Smooth muscle cell (in vitro differentiated cells): Measurements from ENCODE around the gene TRMT44. TPM values are rescaled to one million over a fixed set of nuclear protein-coding genes. Genes with fewer than 3 reads are reported as not detected.

Source experiments
- DNase-seq: peaks from one replicate; lab custom pipeline; 2025; ENCODE audit not compliant: unreplicated experiment; lab: John Stamatoyannopoulos, UW
- H2AFZ ChIP-seq: fragments of 200-600 bp; sonication (generic); 2 replicates; pipeline ENCODE4 v1.6.0; 2016; ENCODE audit warnings: antibody characterized with exemption, low read depth, mild to moderate bottlenecking
- H3F3A ChIP-seq: fragments of 200-600 bp; sonication (generic); 2 replicates; pipeline ENCODE4 v1.6.0; 2017; ENCODE audit warnings: antibody characterized with exemption, low read depth
- H3K27ac ChIP-seq: fragments of 200-600 bp; sonication (generic); 2 replicates; pipeline ENCODE4 v1.5.1; 2016; ENCODE audit warnings: low read depth, mild to moderate bottlenecking
- H3K27me3 ChIP-seq: fragments of 200-600 bp; sonication (generic); 2 replicates; pipeline ENCODE4 v1.6.1; 2016; ENCODE audit warnings: low read depth, mild to moderate bottlenecking
- H3K36me3 ChIP-seq: fragments of 200-600 bp; sonication (generic); 2 replicates; pipeline ENCODE4 v1.5.1; 2016; ENCODE audit warnings: low read depth
- H3K4me1 ChIP-seq: fragments of 200-600 bp; sonication (generic); 2 replicates; pipeline ENCODE4 v1.5.1; 2016; ENCODE audit warnings: low read depth
- H3K4me2 ChIP-seq: fragments of 200-600 bp; sonication (generic); 2 replicates; pipeline ENCODE4 v1.6.0; 2016; ENCODE audit warnings: mild to moderate bottlenecking
- H3K4me3 ChIP-seq: fragments of 200-600 bp; sonication (generic); 2 replicates; pipeline ENCODE4 v1.5.1; 2016; ENCODE audit warnings: mild to moderate bottlenecking
- H3K79me2 ChIP-seq: fragments of 200-600 bp; sonication (generic); 2 replicates; pipeline ENCODE4 v1.6.0; 2016; ENCODE audit warnings: low read depth, mild to moderate bottlenecking
- H3K9ac ChIP-seq: fragments of 200-600 bp; sonication (generic); 2 replicates; pipeline ENCODE4 v1.6.0; 2016; ENCODE audit warnings: low read depth
- H3K9me3 ChIP-seq: fragments of 200-600 bp; sonication (generic); replicated peaks from 2 replicates; pipeline ENCODE4 v1.5.1; 2016; ENCODE audit warnings: low read depth
- H4K20me1 ChIP-seq: fragments of 200-600 bp; sonication (generic); 2 replicates; pipeline ENCODE4 v1.6.0; 2016; ENCODE audit warnings: low read depth
- WGBS: methylation state at CpG from one replicate; pipeline ENCODE4 v1.1.7; 2016; ENCODE audit warnings: low lambda C conversion rate; 5-methylcytosine and 5-hydroxymethylcytosine counted together
- polyA plus RNA-seq: library from polyadenylated mRNA; unstranded; fragments of >200 nt; fragmentation: Nextera tagmentation; extraction: Ambion mirVana; gene quantifications from 2 replicates; pipeline ENCODE4 v1.2.1, GENCODE V29; 2016
- total RNA-seq: library from RNA; depleted of rRNA; stranded (reverse); fragments of >200 nt; gene quantifications from 2 replicates; pipeline ENCODE4 v1.2.3, GENCODE V29; 2014
- TF ChIP-seq, protein P1 (sequence below): fragments of 200-600 bp; sonication (generic); IDR thresholded peaks from 2 replicates; pipeline ENCODE4 v1.5.1; 2017; ENCODE audit warnings: borderline replicate concordance, mild to moderate bottlenecking, antibody characterized with exemption; ENCODE audit not compliant: insufficient read depth, poor library complexity, severe bottlenecking

TRMT44 gene
- total and polyA plus RNA-seq, 2 experiments from 2014 or later: 5.0 to 18.7 TPM

DNA sequence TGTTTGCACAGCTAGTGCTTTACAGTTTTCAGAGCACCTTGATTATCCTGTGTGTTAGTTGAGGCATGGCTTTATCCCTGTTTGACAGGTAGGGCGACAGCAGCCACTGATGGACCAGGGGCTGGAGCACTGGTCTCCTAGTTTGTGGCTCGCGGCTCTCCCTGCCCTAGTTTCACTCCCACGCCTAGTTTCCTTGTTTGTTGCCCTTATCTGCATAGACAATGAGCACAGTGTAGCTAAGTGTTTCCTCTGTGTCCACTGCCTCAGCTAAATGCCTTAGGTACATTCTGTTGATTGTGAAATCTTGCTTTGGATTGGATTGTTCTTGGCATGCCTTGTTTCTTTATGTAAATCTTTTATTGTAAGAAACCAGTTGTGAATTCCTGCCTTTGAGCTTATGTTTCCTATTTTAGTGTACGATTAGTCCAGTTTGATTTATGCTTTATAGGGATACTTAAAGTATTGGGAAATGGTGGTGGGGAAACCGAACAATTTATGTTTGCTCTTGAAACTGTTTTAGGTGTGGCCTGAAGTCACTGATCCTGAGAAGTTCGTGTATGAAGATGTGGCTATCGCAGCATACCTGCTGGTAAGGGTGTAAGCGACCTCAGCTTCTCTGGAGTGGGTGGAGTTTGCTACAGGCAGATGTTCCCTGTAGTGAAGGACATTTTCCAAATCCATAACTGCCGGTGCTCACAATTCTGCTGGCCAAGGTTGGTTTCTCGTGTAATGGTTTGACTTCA lies 11.0 kb downstream of the TRMT44 start:
- H3K4me2 ChIP-seq: no peak overlapping the region
- TF ChIP-seq, protein P1, sequence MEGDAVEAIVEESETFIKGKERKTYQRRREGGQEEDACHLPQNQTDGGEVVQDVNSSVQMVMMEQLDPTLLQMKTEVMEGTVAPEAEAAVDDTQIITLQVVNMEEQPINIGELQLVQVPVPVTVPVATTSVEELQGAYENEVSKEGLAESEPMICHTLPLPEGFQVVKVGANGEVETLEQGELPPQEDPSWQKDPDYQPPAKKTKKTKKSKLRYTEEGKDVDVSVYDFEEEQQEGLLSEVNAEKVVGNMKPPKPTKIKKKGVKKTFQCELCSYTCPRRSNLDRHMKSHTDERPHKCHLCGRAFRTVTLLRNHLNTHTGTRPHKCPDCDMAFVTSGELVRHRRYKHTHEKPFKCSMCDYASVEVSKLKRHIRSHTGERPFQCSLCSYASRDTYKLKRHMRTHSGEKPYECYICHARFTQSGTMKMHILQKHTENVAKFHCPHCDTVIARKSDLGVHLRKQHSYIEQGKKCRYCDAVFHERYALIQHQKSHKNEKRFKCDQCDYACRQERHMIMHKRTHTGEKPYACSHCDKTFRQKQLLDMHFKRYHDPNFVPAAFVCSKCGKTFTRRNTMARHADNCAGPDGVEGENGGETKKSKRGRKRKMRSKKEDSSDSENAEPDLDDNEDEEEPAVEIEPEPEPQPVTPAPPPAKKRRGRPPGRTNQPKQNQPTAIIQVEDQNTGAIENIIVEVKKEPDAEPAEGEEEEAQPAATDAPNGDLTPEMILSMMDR: no peak
- H3K9me3 ChIP-seq: no peaks in the 10 kb centered on the region
- no peak for DNase-seq
- H3F3A ChIP-seq: no peaks in the 10 kb centered on the region
- no peak overlapping the region for H3K4me3 ChIP-seq
- H3K27me3 ChIP-seq: no peaks in the 10 kb centered on the region
- no peak overlapping the region for H3K27ac ChIP-seq
- 92% methylated on average over 11 of the region's 11 CpGs for WGBS
- H3K36me3 ChIP-seq: no peaks in the 10 kb centered on the region
- no peaks in the 10 kb centered on the region for H4K20me1 ChIP-seq
- H3K79me2 ChIP-seq: no peaks in the 10 kb centered on the region
- H3K9ac ChIP-seq: no peak overlapping the region
- H2AFZ ChIP-seq: no peak overlapping the region
- H3K4me1 ChIP-seq: no peaks in the 10 kb centered on the region

DNA sequence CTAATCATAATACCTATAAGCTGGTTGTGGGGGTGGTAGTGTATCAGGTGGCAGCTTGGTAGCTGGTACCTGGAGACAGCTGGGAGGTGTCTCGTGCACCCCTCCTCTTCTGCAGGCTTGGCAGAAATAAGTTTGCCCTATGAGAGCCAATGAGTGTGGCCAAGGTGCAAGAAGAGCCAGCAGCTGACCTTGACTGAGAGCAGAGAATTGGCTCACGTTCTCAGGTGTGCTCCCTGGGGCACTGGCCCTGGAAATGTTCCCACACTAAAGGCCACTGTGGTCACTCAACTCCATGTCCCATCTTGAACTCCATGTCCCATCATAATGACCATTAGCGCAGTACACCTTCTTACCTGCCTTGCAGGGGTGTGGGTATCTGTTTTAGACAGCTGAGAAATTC lies 13.4 kb downstream of the TRMT44 start:
- Histone ChIP-seq H3K4me1 (no peaks in the 10 kb centered on the region), H3K36me3 (no peaks in the 10 kb centered on the region), H2AFZ (no peak overlapping the region), H3K4me2 (no peak overlapping the region), H3K4me3 (no peak overlapping the region), H3F3A (no peaks in the 10 kb centered on the region), H3K9ac (no peak overlapping the region), H3K27ac (no peak overlapping the region), H3K27me3 (no peaks in the 10 kb centered on the region), H3K9me3 (no peaks in the 10 kb centered on the region), H3K79me2 (no peaks in the 10 kb centered on the region), H4K20me1 (no peaks in the 10 kb centered on the region)
- 100% methylated on average over 3 of the region's 3 CpGs for WGBS
- TF ChIP-seq, protein P1: no peak
- DNase-seq: no peak

DNA sequence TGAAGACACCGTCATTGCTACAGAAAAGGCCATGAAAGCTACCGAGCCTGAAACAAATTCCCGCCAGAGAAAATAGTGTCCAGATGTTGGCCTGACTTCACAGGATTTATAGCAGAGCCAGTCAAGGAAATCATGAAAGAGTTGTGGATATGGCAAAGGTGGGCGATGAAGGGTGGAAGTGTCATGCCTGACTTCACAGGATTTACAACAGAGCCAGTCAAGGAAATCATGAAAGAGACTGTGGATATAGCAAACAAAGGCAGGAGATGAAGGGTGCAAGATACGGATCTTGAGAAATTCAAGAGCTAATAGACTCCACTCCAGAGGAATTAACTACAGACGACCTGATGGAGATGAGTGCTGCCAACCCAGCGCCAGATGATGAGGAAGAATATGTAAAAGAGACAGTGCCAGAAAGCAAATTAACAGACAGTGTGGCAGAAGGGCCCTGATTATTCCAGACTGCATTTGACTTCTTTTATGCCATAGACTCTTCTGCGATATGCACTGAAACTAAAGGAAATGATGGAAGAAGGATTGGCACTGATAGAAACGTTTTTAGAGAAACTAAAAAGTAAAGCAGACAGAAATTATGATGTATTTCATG lies 17.2 kb downstream of the TRMT44 start:
- no peak overlapping the region for H3K4me3 ChIP-seq
- no peak overlapping the region for H3K4me2 ChIP-seq
- TF ChIP-seq, protein P1: no peak
- no peaks in the 10 kb centered on the region for H3K79me2 ChIP-seq
- H3K27ac ChIP-seq: no peak overlapping the region
- H3K9me3 ChIP-seq: no peaks in the 10 kb centered on the region
- no peak for DNase-seq
- H2AFZ ChIP-seq: no peak overlapping the region
- H4K20me1 ChIP-seq: no peaks in the 10 kb centered on the region
- H3K9ac ChIP-seq: no peak overlapping the region
- H3F3A ChIP-seq: no peaks in the 10 kb centered on the region
- 83% methylated on average over 9 of the region's 9 CpGs for WGBS
- H3K4me1 ChIP-seq: no peaks in the 10 kb centered on the region
- H3K36me3 ChIP-seq: no peaks in the 10 kb centered on the region
- no peaks in the 10 kb centered on the region for H3K27me3 ChIP-seq
